PC-3 (cell line): Measurements from ENCODE around the gene CCDC7. TPM values are rescaled to one million over a fixed set of nuclear protein-coding genes. Genes with fewer than 3 reads are reported as not detected.
"Not testable (repeated sequence)": the region's sequence is repeated elsewhere in the genome, so short reads cannot be mapped to it uniquely, and the experiment has no call there.

Experiments
- ATAC-seq: fragments of 200-7000 bp; cut with Tn5 transposase; 2 replicates; pipeline ENCODE4 v1.9.1; 2020; ENCODE audit warnings: mild to moderate bottlenecking, moderate library complexity
- BruUV-seq: library from RNA; stranded (reverse); fragments of 400-500 nt; replicated peaks from 2 replicates; lab custom pipeline; 2021; lab: Mats Ljungman, UMichigan
- CTCF ChIA-PET: fragments of 300-600 bp; sonication (Branson Sonifier 250); formaldehyde crosslinking; loops from one replicate; lab custom pipeline; 2022; ENCODE audit warnings: antibody characterized with exemption; lab: Charles Lee
- POLR2A ChIA-PET: fragments of 300-600 bp; sonication (Branson Sonifier 250); formaldehyde crosslinking; loops from one replicate; lab custom pipeline; 2022; ENCODE audit warnings: antibody characterized with exemption; ENCODE audit not compliant: unreplicated experiment; lab: Charles Lee
- DNase-seq: peaks from one replicate; pipeline ENCODE4 v3.0.0-alpha.2; 2015
- H2AFZ ChIP-seq: fragments of 300-600 bp; sonication (generic); 2 replicates; pipeline ENCODE4 v1.6.0; 2016; ENCODE audit warnings: antibody characterized with exemption, low read length
- H3F3A ChIP-seq: fragments of 300-600 bp; sonication (generic); one replicate; pipeline ENCODE4 v1.6.0; 2017; ENCODE audit warnings: antibody characterized with exemption, low read length, control low read depth, mild to moderate bottlenecking; ENCODE audit not compliant: unreplicated experiment
- H3K27ac ChIP-seq: fragments of 300-600 bp; sonication (generic); 2 replicates; pipeline ENCODE4 v1.5.1; 2016; ENCODE audit warnings: mild to moderate bottlenecking, low read length
- H3K27me3 ChIP-seq: fragments of 300-600 bp; sonication (generic); 2 replicates; pipeline ENCODE4 v1.6.1; 2016; ENCODE audit warnings: low read length, mixed read lengths
- H3K36me3 ChIP-seq: fragments of 300-600 bp; sonication (generic); 2 replicates; pipeline ENCODE4 v1.6.1; 2016; ENCODE audit warnings: low read depth, mixed run types, low read length, mixed read lengths
- H3K4me1 ChIP-seq: fragments of 300-600 bp; sonication (generic); 2 replicates; pipeline ENCODE4 v1.5.1; 2016; ENCODE audit warnings: low read length; ENCODE audit not compliant: insufficient read depth
- H3K4me2 ChIP-seq: fragments of 300-600 bp; sonication (generic); 2 replicates; pipeline ENCODE4 v1.6.0; 2016; ENCODE audit warnings: low read length
- H3K4me3 ChIP-seq: fragments of 300-600 bp; sonication (generic); 2 replicates; pipeline ENCODE4 v1.5.1; 2016; ENCODE audit warnings: mild to moderate bottlenecking, low read length, mixed read lengths
- H3K79me2 ChIP-seq: fragments of 300-600 bp; sonication (generic); 2 replicates; pipeline ENCODE4 v1.6.1; 2017; ENCODE audit warnings: low read length, mixed read lengths
- H3K9ac ChIP-seq: fragments of 300-600 bp; sonication (generic); 2 replicates; pipeline ENCODE4 v1.6.0; 2016; ENCODE audit warnings: mild to moderate bottlenecking, low read length
- H3K9me2 ChIP-seq: fragments of 300-600 bp; sonication (generic); replicated peaks from 2 replicates; pipeline ENCODE4 v1.6.1; 2016; ENCODE audit warnings: mixed run types, low read length, mixed read lengths
- H3K9me3 ChIP-seq: fragments of 300-600 bp; sonication (generic); 2 replicates; pipeline ENCODE4 v1.6.1; 2016; ENCODE audit warnings: low read length, mixed read lengths
- H4K20me1 ChIP-seq: fragments of 300-600 bp; sonication (generic); 2 replicates; pipeline ENCODE4 v1.6.1; 2016; ENCODE audit warnings: low read length, mixed read lengths
- EZH2 ChIP-seq: fragments of 300-600 bp; sonication (generic); IDR thresholded peaks from one replicate; pipeline ENCODE4 v1.6.1; 2017; ENCODE audit warnings: antibody characterized with exemption, mild to moderate bottlenecking, low read length; ENCODE audit not compliant: unreplicated experiment
- EZH2phosphoT487 ChIP-seq: fragments of 300-600 bp; sonication (generic); IDR thresholded peaks from 2 replicates; pipeline ENCODE4 v1.6.1; 2018; ENCODE audit warnings: mild to moderate bottlenecking, antibody characterized with exemption, low read length, borderline replicate concordance
- intact Hi-C: fragments of 100-400 bp; cut with micrococcal nuclease; formaldehyde crosslinking; loops from 2 replicates; pipeline ENCODE4 v1.9.0; 2023
- total RNA-seq: library from RNA; depleted of rRNA; stranded (reverse); fragments of >200 nt; gene quantifications from 2 replicates; pipeline ENCODE4 v1.2.3, GENCODE V29; 2014
- TF ChIP-seq, protein P1 (sequence below): fragments of 300-600 bp; sonication (generic); conservative IDR thresholded peaks from 2 replicates; pipeline ENCODE4 v1.5.1; 2017; ENCODE audit warnings: antibody characterized with exemption, low read depth, mild to moderate bottlenecking, low read length

Gene CCDC7
- total RNA-seq, 1 experiment from 2014 or later, result 19.1 TPM

GRCh38 chr10:32577448-32577847, 131.5 kb downstream of the CCDC7 start:
- intact Hi-C loops, result no loop called here
- H3K4me2 ChIP-seq, result no peak overlapping the region
- H2AFZ ChIP-seq, result no peak overlapping the region
- H3F3A ChIP-seq, result no peaks in the 10 kb centered on the region
- no TSS peak for BruUV-seq
- no peak for TF ChIP-seq EZH2phosphoT487
- TF ChIP-seq, protein P1, sequence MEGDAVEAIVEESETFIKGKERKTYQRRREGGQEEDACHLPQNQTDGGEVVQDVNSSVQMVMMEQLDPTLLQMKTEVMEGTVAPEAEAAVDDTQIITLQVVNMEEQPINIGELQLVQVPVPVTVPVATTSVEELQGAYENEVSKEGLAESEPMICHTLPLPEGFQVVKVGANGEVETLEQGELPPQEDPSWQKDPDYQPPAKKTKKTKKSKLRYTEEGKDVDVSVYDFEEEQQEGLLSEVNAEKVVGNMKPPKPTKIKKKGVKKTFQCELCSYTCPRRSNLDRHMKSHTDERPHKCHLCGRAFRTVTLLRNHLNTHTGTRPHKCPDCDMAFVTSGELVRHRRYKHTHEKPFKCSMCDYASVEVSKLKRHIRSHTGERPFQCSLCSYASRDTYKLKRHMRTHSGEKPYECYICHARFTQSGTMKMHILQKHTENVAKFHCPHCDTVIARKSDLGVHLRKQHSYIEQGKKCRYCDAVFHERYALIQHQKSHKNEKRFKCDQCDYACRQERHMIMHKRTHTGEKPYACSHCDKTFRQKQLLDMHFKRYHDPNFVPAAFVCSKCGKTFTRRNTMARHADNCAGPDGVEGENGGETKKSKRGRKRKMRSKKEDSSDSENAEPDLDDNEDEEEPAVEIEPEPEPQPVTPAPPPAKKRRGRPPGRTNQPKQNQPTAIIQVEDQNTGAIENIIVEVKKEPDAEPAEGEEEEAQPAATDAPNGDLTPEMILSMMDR, result peak; percentile 32; the same call in 1 of the 2 replicates
- H3K9me3 ChIP-seq, result no peaks in the 10 kb centered on the region
- H3K36me3 ChIP-seq, result no peaks in the 10 kb centered on the region
- DNase-seq (peak; percentile 40), ATAC-seq (peak; percentile 38)
- no peaks in the 10 kb centered on the region for H3K79me2 ChIP-seq
- no peaks in the 10 kb centered on the region for H3K27me3 ChIP-seq
- no peaks in the 10 kb centered on the region for H4K20me1 ChIP-seq
- no peaks in the 10 kb centered on the region for H3K9me2 ChIP-seq
- no peaks in the 10 kb centered on the region for H3K4me1 ChIP-seq
- ChIA-PET POLR2A (no interaction called here), CTCF (no interaction called here)
- H3K9ac ChIP-seq, result no peak overlapping the region
- H3K4me3 ChIP-seq, result no peak overlapping the region
- H3K27ac ChIP-seq, result no peak overlapping the region

GRCh38 chr10:32582946-32583345, 137.0 kb downstream of the CCDC7 start:
- Histone ChIP-seq H3K9me2 (no peaks in the 10 kb centered on the region), H3K79me2 (no peaks in the 10 kb centered on the region), H3K9me3 (no peaks in the 10 kb centered on the region), H2AFZ (peak overlapping the region; percentile 34; the same call in 1 of the 2 replicates), H3K4me2 (no peak overlapping the region), H3K9ac (no peak overlapping the region), H3F3A (no peaks in the 10 kb centered on the region), H3K36me3 (no peaks in the 10 kb centered on the region), H3K27me3 (no peaks in the 10 kb centered on the region), H4K20me1 (no peaks in the 10 kb centered on the region), H3K4me1 (no peaks in the 10 kb centered on the region), H3K4me3 (no peak overlapping the region), H3K27ac (no peak overlapping the region)
- BruUV-seq, result no TSS peak
- TF ChIP-seq EZH2phosphoT487 (no peak), EZH2 (no peak)
- TF ChIP-seq, protein P1, result no peak
- intact Hi-C loops, result no loop called here
- ChIA-PET POLR2A (no interaction called here), CTCF (no interaction called here)
- ATAC-seq (no peak), DNase-seq (no peak)

DNA sequence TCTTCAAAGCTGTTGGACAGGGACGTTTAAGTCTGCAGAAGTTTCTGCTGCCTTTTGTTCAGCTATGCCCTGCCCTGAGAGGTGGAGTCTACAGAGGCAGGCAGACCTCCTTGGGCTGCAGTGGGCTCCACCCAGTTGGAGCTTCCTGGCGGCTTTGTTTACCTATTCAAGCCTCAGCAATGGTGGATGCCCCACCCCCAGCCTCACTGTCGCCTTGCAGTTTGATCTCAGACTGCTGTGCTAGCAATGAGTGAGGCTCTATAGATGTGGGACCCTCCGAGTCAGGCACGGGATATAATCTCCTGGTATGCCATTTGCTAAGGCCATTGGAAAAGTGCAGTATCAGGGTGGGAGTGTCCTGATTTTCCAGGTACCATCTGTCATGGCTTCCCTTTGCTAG, 152.1 kb downstream of the CCDC7 start:
- H3K27me3 ChIP-seq, BruUV-seq, CTCF ChIA-PET, intact Hi-C loops, H3F3A ChIP-seq, H3K9ac ChIP-seq, POLR2A ChIA-PET, H3K79me2 ChIP-seq, H4K20me1 ChIP-seq, H2AFZ ChIP-seq, H3K9me2 ChIP-seq, DNase-seq, H3K27ac ChIP-seq, H3K4me1 ChIP-seq, H3K4me2 ChIP-seq, H3K4me3 ChIP-seq, H3K36me3 ChIP-seq, ATAC-seq: not testable (repeated sequence)
- H3K9me3 ChIP-seq, result peaks cover 14% of the 10 kb centered on the region; the same call in 1 of the 2 replicates
